ENCODE results near the gene PRELP. TPM values are rescaled to one million over a fixed set of nuclear protein-coding genes. Genes with fewer than 3 reads are reported as not detected.

The PRELP gene
- total RNA-seq, 1 experiment from 2014 or later: not detected

DNA sequence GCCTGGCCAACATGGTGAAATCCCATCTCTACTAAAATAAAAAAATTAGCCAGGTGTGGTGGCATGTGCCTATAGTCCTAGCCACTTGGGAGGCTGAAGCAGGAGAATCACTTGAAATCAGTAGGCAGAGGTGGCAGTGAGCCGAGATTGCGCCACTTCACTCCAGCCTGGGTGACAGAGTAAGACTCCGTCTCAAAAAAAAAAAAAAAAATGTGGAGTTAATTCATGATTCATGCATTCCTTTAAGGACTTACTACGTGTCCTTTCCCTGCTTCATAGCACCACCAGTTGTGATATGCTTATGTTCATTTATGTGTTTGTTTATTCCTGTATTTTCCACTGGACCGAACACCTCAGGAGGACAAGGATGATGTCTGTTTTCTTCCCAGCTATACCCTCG is 12.7 kb upstream of the PRELP start:
- in situ Hi-C loops (cut with HindIII; ENCODE audit: low pct_unique_long_range_greater_than_20kb, low sequenced_read_pairs) (no loop called here), intact Hi-C loops (cut with micrococcal nuclease; ENCODE audit: unreplicated experiment) (no loop called here)
- no TSS peak for BruUV-seq (replicated peaks)
- DNase-seq (ENCODE audit: low read depth, low spot score): no peak
- H3K4me1 ChIP-seq (ENCODE audit: control insufficient read depth, insufficient read depth, low read length): no peaks in the 10 kb centered on the region
- CTCF ChIA-PET: no interaction called here
- H3K4me3 ChIP-seq (ENCODE audit: low read depth in 2 of 2, low read length in 2 of 2): no peak overlapping the region
- no peaks in the 10 kb centered on the region for H3K9me3 ChIP-seq (ENCODE audit: control insufficient read depth, insufficient read depth, low read depth, low read length)
- no peak for ATAC-seq
- H3K27ac ChIP-seq (ENCODE audit: low read length): no peak overlapping the region
- TF ChIP-seq SIN3A (IDR thresholded peaks at IDR 0.05; ENCODE audit: borderline replicate concordance, insufficient read depth, low read depth, low read length) (no peak), TCF7L2 (IDR thresholded peaks at IDR 0.05; ENCODE audit: low read depth, low read length) (no peak), POLR2AphosphoS5 (IDR thresholded peaks at IDR 0.05; ENCODE audit: low read depth, low read length) (no peak), CTCF (IDR thresholded peaks at IDR 0.05) (no peak)
- TF ChIP-seq, protein P1, sequence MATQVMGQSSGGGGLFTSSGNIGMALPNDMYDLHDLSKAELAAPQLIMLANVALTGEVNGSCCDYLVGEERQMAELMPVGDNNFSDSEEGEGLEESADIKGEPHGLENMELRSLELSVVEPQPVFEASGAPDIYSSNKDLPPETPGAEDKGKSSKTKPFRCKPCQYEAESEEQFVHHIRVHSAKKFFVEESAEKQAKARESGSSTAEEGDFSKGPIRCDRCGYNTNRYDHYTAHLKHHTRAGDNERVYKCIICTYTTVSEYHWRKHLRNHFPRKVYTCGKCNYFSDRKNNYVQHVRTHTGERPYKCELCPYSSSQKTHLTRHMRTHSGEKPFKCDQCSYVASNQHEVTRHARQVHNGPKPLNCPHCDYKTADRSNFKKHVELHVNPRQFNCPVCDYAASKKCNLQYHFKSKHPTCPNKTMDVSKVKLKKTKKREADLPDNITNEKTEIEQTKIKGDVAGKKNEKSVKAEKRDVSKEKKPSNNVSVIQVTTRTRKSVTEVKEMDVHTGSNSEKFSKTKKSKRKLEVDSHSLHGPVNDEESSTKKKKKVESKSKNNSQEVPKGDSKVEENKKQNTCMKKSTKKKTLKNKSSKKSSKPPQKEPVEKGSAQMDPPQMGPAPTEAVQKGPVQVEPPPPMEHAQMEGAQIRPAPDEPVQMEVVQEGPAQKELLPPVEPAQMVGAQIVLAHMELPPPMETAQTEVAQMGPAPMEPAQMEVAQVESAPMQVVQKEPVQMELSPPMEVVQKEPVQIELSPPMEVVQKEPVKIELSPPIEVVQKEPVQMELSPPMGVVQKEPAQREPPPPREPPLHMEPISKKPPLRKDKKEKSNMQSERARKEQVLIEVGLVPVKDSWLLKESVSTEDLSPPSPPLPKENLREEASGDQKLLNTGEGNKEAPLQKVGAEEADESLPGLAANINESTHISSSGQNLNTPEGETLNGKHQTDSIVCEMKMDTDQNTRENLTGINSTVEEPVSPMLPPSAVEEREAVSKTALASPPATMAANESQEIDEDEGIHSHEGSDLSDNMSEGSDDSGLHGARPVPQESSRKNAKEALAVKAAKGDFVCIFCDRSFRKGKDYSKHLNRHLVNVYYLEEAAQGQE (IDR thresholded peaks at IDR 0.05; ENCODE audit: insufficient read depth in 1 of 2, low read depth in 2 of 2, low read length in 1 of 2): no peak
- POLR2A ChIA-PET: no interaction called here
- no peaks in the 10 kb centered on the region for H3K36me3 ChIP-seq (ENCODE audit: control insufficient read depth, insufficient read depth, low read length)
- peaks cover 10% of the 10 kb centered on the region for H3K27me3 ChIP-seq (ENCODE audit: control insufficient read depth, insufficient read depth, low read length)

- H3K27me3 ChIP-seq (ENCODE audit: control insufficient read depth, insufficient read depth, low read length): peaks cover 8% of the 10 kb centered on the region
- DNase-seq (ENCODE audit: low read depth, low spot score): no peak
- no peak overlapping the region for H3K4me3 ChIP-seq (ENCODE audit: low read depth in 2 of 2, low read length in 2 of 2)
- BruUV-seq (replicated peaks): no TSS peak
- ChIA-PET POLR2A (no interaction called here), CTCF (no interaction called here)
- TF ChIP-seq TCF7L2 (IDR thresholded peaks at IDR 0.05; ENCODE audit: low read depth, low read length): no peak
- no peak overlapping the region for H3K27ac ChIP-seq (ENCODE audit: low read length)
- H3K4me1 ChIP-seq (ENCODE audit: control insufficient read depth, insufficient read depth, low read length): no peaks in the 10 kb centered on the region
- in situ Hi-C loops (cut with HindIII; ENCODE audit: low pct_unique_long_range_greater_than_20kb, low sequenced_read_pairs): no loop called here
- no peak for ATAC-seq
- no peaks in the 10 kb centered on the region for H3K36me3 ChIP-seq (ENCODE audit: control insufficient read depth, insufficient read depth, low read length)
- intact Hi-C loops (cut with micrococcal nuclease; ENCODE audit: unreplicated experiment): no loop called here
- H3K9me3 ChIP-seq (ENCODE audit: control insufficient read depth, insufficient read depth, low read depth, low read length): no peaks in the 10 kb centered on the region
Observed at GRCh38 chr1:203463469-203464062, 12.0 kb upstream of the PRELP start.

- Histone ChIP-seq H3K36me3 (ENCODE audit: control insufficient read depth, insufficient read depth, low read length) (no peaks in the 10 kb centered on the region), H3K27ac (ENCODE audit: low read length) (no peak overlapping the region), H3K9me3 (ENCODE audit: control insufficient read depth, insufficient read depth, low read depth, low read length) (no peaks in the 10 kb centered on the region), H3K4me1 (ENCODE audit: control insufficient read depth, insufficient read depth, low read length) (no peaks in the 10 kb centered on the region), H3K4me3 (ENCODE audit: low read depth in 2 of 2, low read length in 2 of 2) (no peak overlapping the region), H3K27me3 (ENCODE audit: control insufficient read depth, insufficient read depth, low read length) (peaks cover 5% of the 10 kb centered on the region)
- in situ Hi-C loops (cut with HindIII; ENCODE audit: low pct_unique_long_range_greater_than_20kb, low sequenced_read_pairs): no loop called here
- DNase-seq (ENCODE audit: low read depth, low spot score) (no peak), ATAC-seq (no peak)
- no peak for TF ChIP-seq CTCF (IDR thresholded peaks at IDR 0.05)
- TF ChIP-seq TCF7L2 (IDR thresholded peaks at IDR 0.05; ENCODE audit: low read depth, low read length): no peak
- TF ChIP-seq, protein P1 (IDR thresholded peaks at IDR 0.05; ENCODE audit: insufficient read depth in 1 of 2, low read depth in 2 of 2, low read length in 1 of 2): no peak
- no peak for TF ChIP-seq SIN3A (IDR thresholded peaks at IDR 0.05; ENCODE audit: borderline replicate concordance, insufficient read depth, low read depth, low read length)
- no peak for TF ChIP-seq POLR2AphosphoS5 (IDR thresholded peaks at IDR 0.05; ENCODE audit: low read depth, low read length)
- intact Hi-C loops (cut with micrococcal nuclease; ENCODE audit: unreplicated experiment): no loop called here
- CTCF ChIA-PET: no interaction called here
- no TSS peak for BruUV-seq (replicated peaks)
- POLR2A ChIA-PET: no interaction called here
Observed at GRCh38 chr1:203464226-203464625, 11.4 kb upstream of the PRELP start.
